ENCODE measurements around the gene PPA1. TPM values are rescaled to one million over a fixed set of nuclear protein-coding genes. Genes with fewer than 3 reads are reported as not detected.
"Not testable (repeated sequence)": the region's sequence is repeated elsewhere in the genome, so short reads cannot be mapped to it uniquely, and the experiment has no call there.

The PPA1 gene
- total and polyA plus RNA-seq, 10 donors = 54.8 to 133 (median 78.5) TPM

DNA sequence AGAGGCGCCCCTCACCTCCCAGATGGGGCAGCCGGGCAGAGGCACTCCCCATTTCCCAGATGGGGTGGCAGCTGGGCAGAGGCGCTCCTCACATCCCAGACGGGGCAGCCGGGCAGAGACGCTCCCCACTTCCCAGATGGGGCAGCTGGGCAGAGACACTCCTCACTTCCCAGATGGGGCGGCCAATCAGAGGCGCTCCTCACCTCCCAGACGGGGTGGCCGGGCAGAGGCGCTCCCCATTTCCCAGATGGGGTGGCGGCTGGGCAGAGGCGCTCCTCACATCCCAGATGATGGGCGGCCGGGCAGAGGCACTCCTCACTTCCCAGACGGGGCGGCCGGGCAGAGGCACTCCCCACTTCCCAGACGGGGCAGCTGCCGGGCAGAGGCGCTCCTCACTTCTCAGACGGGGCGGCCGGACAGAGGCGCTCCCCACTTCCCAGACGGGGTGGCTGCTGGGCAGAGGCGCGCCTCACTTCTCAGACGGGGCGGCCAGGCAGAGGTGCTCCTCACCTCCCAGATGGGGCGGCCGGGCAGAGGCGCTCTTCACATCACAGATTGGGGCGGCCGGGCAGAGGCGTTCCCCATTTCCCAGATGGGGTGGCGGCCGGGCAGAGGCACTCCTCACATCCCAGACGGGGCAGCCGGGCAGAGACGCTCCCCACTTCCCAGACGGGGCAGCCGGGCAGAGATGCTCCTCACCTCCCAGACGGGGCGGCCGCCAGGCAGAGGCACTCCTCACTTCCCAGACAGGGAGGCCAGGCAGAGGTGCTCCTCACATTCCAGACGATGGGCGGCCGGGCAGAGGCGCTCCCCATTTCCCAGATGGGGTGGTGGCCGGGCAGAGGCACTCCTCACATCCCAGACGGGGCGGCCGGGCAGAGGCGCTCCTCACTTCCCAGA, 6.1 kb upstream of the PPA1 start:
- H3K9me3 ChIP-seq; H3K27ac ChIP-seq; DNase-seq; intact Hi-C loops (cut with DNase I; ENCODE audit: low total_unique reads); H3K27me3 ChIP-seq (replicated peaks in 1 of 7); H3K36me3 ChIP-seq; H3K4me1 ChIP-seq; H3K4me3 ChIP-seq: not testable (repeated sequence)
- WGBS, 5 donors = 93 to 97% (median 95%) methylated on average over 34 to 55 of the region's 55 CpGs

GRCh38 chr10:70237958-70238536, 4.8 kb upstream of the PPA1 start:
- H3K36me3 ChIP-seq; H3K9me3 ChIP-seq; DNase-seq; intact Hi-C loops (cut with DNase I; ENCODE audit: low total_unique reads); H3K27me3 ChIP-seq (replicated peaks in 1 of 7); H3K27ac ChIP-seq; H3K4me3 ChIP-seq: not testable (repeated sequence)
- peaks cover 0 to 15% (median 9%) of the 10 kb centered on the region in 6 donors for H3K4me1 ChIP-seq
- WGBS, 5 donors = 77 to 91% (median 84%) methylated on average over 6 of the region's 6 CpGs

DNA sequence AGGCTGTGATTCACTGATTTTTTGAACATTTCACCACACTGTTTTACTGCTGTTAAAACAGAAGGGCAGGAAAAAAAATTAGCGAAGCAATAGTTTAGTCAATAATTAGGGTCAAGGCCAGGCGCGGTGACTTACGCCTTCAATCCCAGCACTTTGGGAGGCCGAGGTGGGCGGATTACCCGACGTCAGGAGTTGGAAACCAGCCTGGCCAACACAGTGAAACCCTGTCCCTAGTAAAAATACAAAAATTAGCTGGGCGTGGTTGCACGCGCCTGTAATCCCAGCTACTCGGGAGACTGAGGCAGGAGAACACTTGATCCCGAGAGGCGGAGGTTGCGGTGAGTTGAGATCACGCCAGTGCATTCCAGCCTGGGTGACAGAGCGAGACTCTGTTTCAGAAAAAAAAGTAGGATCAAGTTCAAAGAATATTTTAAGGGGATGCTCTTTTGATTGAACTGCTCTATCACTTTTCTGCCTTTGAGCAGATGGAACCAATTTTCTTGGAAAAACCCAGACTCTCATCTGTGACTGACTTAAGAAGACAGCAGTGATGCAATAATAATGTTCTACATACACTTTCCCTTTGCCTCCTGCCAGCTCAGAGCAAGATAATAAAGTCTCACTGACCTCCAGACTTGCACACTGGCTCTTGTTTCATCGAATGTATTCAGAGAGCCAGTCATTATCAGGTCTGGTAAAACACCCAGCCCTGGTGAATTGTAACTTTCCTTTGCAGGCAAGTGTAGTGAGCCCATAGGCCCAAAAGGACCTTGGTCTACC, 1.6 kb upstream of the PPA1 start:
- no peak overlapping the region for H3K4me3 ChIP-seq
- H3K36me3 ChIP-seq = peaks cover 0 to 2% (median 0%) of the 10 kb centered on the region in 6 donors
- TF ChIP-seq POLR2A (IDR thresholded peaks at IDR 0.05) = no peak
- TF ChIP-seq CTCF (IDR thresholded peaks at IDR 0.05 in 8 of 11, conservative IDR thresholded peaks at IDR 0.05 in 3 of 11) = no peak
- TF ChIP-seq POLR2AphosphoS5 (IDR thresholded peaks at IDR 0.05) = no peak
- peak; percentile 70 for DNase-seq
- peak overlapping the region in 5 of 8 donors; percentile 13 to 39 (median 31) for H3K27ac ChIP-seq
- H3K9me3 ChIP-seq = no peaks in the 10 kb centered on the region
- 83 to 88% (median 86%) methylated on average over 18 of the region's 18 CpGs for WGBS, 5 donors
- H3K4me1 ChIP-seq = peaks cover 9 to 42% (median 24%) of the 10 kb centered on the region in 6 donors
- H3K27me3 ChIP-seq (replicated peaks in 1 of 7) = no peaks in the 10 kb centered on the region
- intact Hi-C loops (cut with DNase I; ENCODE audit: low total_unique reads) = no loop called here

GRCh38 chr10:70233939-70234300, 691 bp upstream of the PPA1 start:
- intact Hi-C loops (cut with DNase I; ENCODE audit: low total_unique reads) = no loop called here
- H3K4me3 ChIP-seq = peak overlapping the region; percentile 78 to 98 (median 91)
- H3K27me3 ChIP-seq (replicated peaks in 1 of 7) = no peaks in the 10 kb centered on the region
- H3K36me3 ChIP-seq = peaks cover 0 to 11% (median 5%) of the 10 kb centered on the region in 6 donors
- H3K9me3 ChIP-seq = no peaks in the 10 kb centered on the region
- 18 to 30% (median 23%) methylated on average over 7 to 8 of the region's 8 CpGs for WGBS, 5 donors
- no peak for DNase-seq
- H3K27ac ChIP-seq = peak overlapping the region; percentile 72 to 89 (median 76)
- H3K4me1 ChIP-seq = peaks cover 9 to 49% (median 24%) of the 10 kb centered on the region in 6 donors
- TF ChIP-seq POLR2AphosphoS5 (IDR thresholded peaks at IDR 0.05) = no peak
- no peak for TF ChIP-seq CTCF (IDR thresholded peaks at IDR 0.05 in 8 of 11, conservative IDR thresholded peaks at IDR 0.05 in 3 of 11)
- TF ChIP-seq POLR2A (IDR thresholded peaks at IDR 0.05) = no peak

DNA sequence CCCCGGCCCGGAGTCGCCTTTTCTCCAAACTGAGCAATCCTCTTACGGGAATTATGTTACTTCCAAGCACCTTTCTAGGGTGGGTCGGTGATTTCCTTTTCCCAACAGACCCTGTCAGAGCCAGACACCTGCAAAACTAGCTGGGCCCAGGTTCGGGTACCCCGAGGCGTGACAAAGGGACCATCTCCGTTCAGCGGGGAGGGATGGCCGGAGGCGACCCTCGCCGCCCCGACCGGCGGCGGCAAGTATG, 445 bp downstream of the PPA1 start:
- no peaks in the 10 kb centered on the region for H3K9me3 ChIP-seq
- intact Hi-C loops (cut with DNase I; ENCODE audit: low total_unique reads) = no loop called here
- peak overlapping the region; percentile 72 to 89 (median 76) for H3K27ac ChIP-seq

More for the DNA sequence above, 445 bp downstream of the PPA1 start:
- peaks cover 0 to 23% (median 9%) of the 10 kb centered on the region in 6 donors for H3K36me3 ChIP-seq
- H3K4me1 ChIP-seq = peaks cover 9 to 61% (median 31%) of the 10 kb centered on the region in 6 donors
- DNase-seq = no peak
- WGBS, 5 donors = 0 to 2% (median 0%) methylated on average over 3 to 18 of the region's 18 CpGs
- no peaks in the 10 kb centered on the region for H3K27me3 ChIP-seq (replicated peaks in 1 of 7)
- H3K4me3 ChIP-seq = peak overlapping the region; percentile 78 to 98 (median 91)
- TF ChIP-seq CTCF (IDR thresholded peaks at IDR 0.05 in 8 of 11, conservative IDR thresholded peaks at IDR 0.05 in 3 of 11) (no peak), POLR2AphosphoS5 (IDR thresholded peaks at IDR 0.05) (no peak), POLR2A (IDR thresholded peaks at IDR 0.05) (no peak)

All from spleen (tissue), 11 donors.